Neural progenitor cell (in vitro differentiated cells): ENCODE results near the gene VPS13D. TPM values are rescaled to one million over a fixed set of nuclear protein-coding genes. Genes with fewer than 3 reads are reported as not detected.

Experiments used
- DNase-seq: peaks from one replicate; pipeline ENCODE4 v3.0.0-alpha.2; 2016; ENCODE audit warnings: low spot score
- H2AFZ ChIP-seq: fragments of 200-600 bp; sonication (generic); replicated peaks from 2 replicates; pipeline ENCODE4 v1.6.1; 2016; ENCODE audit warnings: antibody characterized with exemption
- H3F3A ChIP-seq: fragments of 200-600 bp; sonication (generic); 2 replicates; pipeline ENCODE4 v1.6.1; 2016; ENCODE audit warnings: antibody characterized with exemption, low read depth
- H3K27ac ChIP-seq: fragments of 200-600 bp; sonication (generic); 2 replicates; pipeline ENCODE4 v1.5.1; 2016; ENCODE audit warnings: mild to moderate bottlenecking
- H3K27me3 ChIP-seq: fragments of 200-600 bp; sonication (generic); 2 replicates; pipeline ENCODE4 v1.6.1; 2016; ENCODE audit warnings: mild to moderate bottlenecking, moderate library complexity
- H3K36me3 ChIP-seq: fragments of 200-600 bp; sonication (generic); 2 replicates; pipeline ENCODE4 v1.5.1; 2016
- H3K4me1 ChIP-seq: fragments of 200-600 bp; sonication (generic); 2 replicates; pipeline ENCODE4 v1.6.1; 2016; ENCODE audit warnings: mixed run types
- H3K4me2 ChIP-seq: fragments of 200-600 bp; sonication (generic); 2 replicates; pipeline ENCODE4 v1.6.1; 2016
- H3K4me3 ChIP-seq: fragments of 200-600 bp; sonication (generic); 2 replicates; pipeline ENCODE4 v1.5.1; 2016
- H3K79me2 ChIP-seq: fragments of 200-600 bp; sonication (generic); 2 replicates; pipeline ENCODE4 v1.6.1; 2016; ENCODE audit warnings: low read depth
- H3K9ac ChIP-seq: fragments of 200-600 bp; sonication (generic); 2 replicates; pipeline ENCODE4 v1.6.1; 2016
- H3K9me3 ChIP-seq: fragments of 200-600 bp; sonication (generic); 2 replicates; pipeline ENCODE4 v1.5.1; 2016; ENCODE audit warnings: low read depth
- H4K20me1 ChIP-seq: fragments of 200-600 bp; sonication (generic); 2 replicates; pipeline ENCODE4 v1.6.1; 2016; ENCODE audit warnings: low read depth
- H3K27ac Mint-ChIP-seq: 3 replicates; pipeline ENCODE4 v1.8.0; 2021; ENCODE audit warnings: mixed read lengths
- H3K27me3 Mint-ChIP-seq: 2 replicates; pipeline ENCODE4 v1.8.0; 2022; ENCODE audit warnings: low read depth, mild to moderate bottlenecking, inconsistent platforms, moderate library complexity, mixed read lengths; ENCODE audit not compliant: insufficient read depth
- H3K36me3 Mint-ChIP-seq: 3 replicates; pipeline ENCODE4 v1.8.0; 2021; ENCODE audit warnings: mixed read lengths
- H3K4me1 Mint-ChIP-seq: 3 replicates; pipeline ENCODE4 v1.8.0; 2021; ENCODE audit warnings: mixed read lengths
- H3K4me3 Mint-ChIP-seq: 3 replicates; pipeline ENCODE4 v1.8.0; 2021; ENCODE audit warnings: mild to moderate bottlenecking, moderate library complexity, mixed read lengths
- H3K9me3 Mint-ChIP-seq: 3 replicates; pipeline ENCODE4 v1.8.0; 2020; ENCODE audit warnings: mixed read lengths
- EZH2 ChIP-seq: fragments of 200-600 bp; sonication (generic); IDR thresholded peaks from 2 replicates; pipeline ENCODE4 v1.6.1; 2017; ENCODE audit warnings: antibody characterized with exemption, mild to moderate bottlenecking, moderate library complexity
- EZH2phosphoT487 ChIP-seq: fragments of 200-600 bp; sonication (generic); IDR thresholded peaks from 2 replicates; pipeline ENCODE4 v1.6.1; 2017; ENCODE audit warnings: antibody characterized with exemption
- total RNA-seq: library from RNA; depleted of rRNA; stranded (reverse); fragments of >200 nt; gene quantifications from 2 replicates; pipeline ENCODE4 v1.2.3, GENCODE V29; 2015; ENCODE audit warnings: low replicate concordance
- TF ChIP-seq, protein P1 (sequence below): fragments of 200-600 bp; sonication (generic); IDR thresholded peaks from 2 replicates; pipeline ENCODE4 v1.5.1; 2017; ENCODE audit warnings: antibody characterized with exemption, mild to moderate bottlenecking

The VPS13D gene
- total RNA-seq: 15.1 and 16.4 TPM in 2 replicates

GRCh38 chr1:12229835-12230548 is at the start of gene VPS13D:
VPS13D (plus strand) TSS chr1:12230030; CDS start chr1:12234267, 4,237 bp downstream.
- H3K4me1 Mint-ChIP-seq: peaks cover 9% of the 10 kb centered on the region
- peaks cover 25% of the 10 kb centered on the region for H3K79me2 ChIP-seq
- peaks cover 2% of the 10 kb centered on the region for H3K36me3 Mint-ChIP-seq
- TF ChIP-seq, protein P1, sequence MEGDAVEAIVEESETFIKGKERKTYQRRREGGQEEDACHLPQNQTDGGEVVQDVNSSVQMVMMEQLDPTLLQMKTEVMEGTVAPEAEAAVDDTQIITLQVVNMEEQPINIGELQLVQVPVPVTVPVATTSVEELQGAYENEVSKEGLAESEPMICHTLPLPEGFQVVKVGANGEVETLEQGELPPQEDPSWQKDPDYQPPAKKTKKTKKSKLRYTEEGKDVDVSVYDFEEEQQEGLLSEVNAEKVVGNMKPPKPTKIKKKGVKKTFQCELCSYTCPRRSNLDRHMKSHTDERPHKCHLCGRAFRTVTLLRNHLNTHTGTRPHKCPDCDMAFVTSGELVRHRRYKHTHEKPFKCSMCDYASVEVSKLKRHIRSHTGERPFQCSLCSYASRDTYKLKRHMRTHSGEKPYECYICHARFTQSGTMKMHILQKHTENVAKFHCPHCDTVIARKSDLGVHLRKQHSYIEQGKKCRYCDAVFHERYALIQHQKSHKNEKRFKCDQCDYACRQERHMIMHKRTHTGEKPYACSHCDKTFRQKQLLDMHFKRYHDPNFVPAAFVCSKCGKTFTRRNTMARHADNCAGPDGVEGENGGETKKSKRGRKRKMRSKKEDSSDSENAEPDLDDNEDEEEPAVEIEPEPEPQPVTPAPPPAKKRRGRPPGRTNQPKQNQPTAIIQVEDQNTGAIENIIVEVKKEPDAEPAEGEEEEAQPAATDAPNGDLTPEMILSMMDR: peak; percentile 88
- TF ChIP-seq EZH2phosphoT487: no peak
- peak within 1 kb of the TSS; percentile 88 for H3K4me3 ChIP-seq
- peak; percentile 96 for DNase-seq
- H3F3A ChIP-seq: peaks cover 4% of the 10 kb centered on the region
- H3K27ac ChIP-seq: no peak within 1 kb of the TSS
- no peaks in the 10 kb centered on the region for H3K36me3 ChIP-seq
- H3K27me3 Mint-ChIP-seq: peaks cover 2% of the 10 kb centered on the region
- H3K4me3 Mint-ChIP-seq: peak within 1 kb of the TSS; percentile 93
- peak within 1 kb of the TSS; percentile 67 for H3K9ac ChIP-seq
- peak within 1 kb of the TSS; percentile 99 for H3K4me2 ChIP-seq
- H2AFZ ChIP-seq: peak within 1 kb of the TSS; percentile 99
- H3K9me3 ChIP-seq: no peaks in the 10 kb centered on the region
- H3K27ac Mint-ChIP-seq: peak within 1 kb of the TSS; percentile 25
- peaks cover 4% of the 10 kb centered on the region for H3K4me1 ChIP-seq
- peaks cover 22% of the 10 kb centered on the region for H4K20me1 ChIP-seq
- H3K27me3 ChIP-seq: no peaks in the 10 kb centered on the region
- no peaks in the 10 kb centered on the region for H3K9me3 Mint-ChIP-seq

DNA sequence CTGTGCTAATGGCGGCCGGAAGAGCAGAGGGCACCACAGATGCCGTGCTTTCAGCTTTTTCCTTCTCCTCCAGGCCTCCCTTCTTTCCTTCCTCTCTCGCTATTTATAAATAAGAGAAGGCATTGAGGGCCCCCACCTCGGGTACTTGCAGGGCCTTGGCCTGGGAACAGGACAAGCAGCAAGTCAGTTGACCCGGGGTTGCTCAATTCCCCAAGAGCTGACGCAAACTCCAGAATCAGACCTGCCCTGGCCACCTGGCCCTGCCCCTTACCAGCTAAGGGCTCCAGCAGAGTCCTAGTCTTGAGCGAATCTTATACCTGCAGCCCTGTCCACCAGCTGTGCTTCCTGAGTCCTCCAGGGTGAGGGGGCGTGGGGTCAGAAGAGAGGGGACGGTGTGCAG is 49.5 kb upstream of the VPS13D start:
- Mint-ChIP-seq H3K36me3 (no peaks in the 10 kb centered on the region), H3K4me1 (peaks cover 52% of the 10 kb centered on the region), H3K27me3 (peaks cover 8% of the 10 kb centered on the region), H3K9me3 (no peaks in the 10 kb centered on the region), H3K27ac (peak overlapping the region; percentile 69), H3K4me3 (no peak overlapping the region)
- no peak overlapping the region for H2AFZ ChIP-seq
- no peak overlapping the region for H3K4me3 ChIP-seq
- no peaks in the 10 kb centered on the region for H3K9me3 ChIP-seq
- TF ChIP-seq, protein P1: no peak
- TF ChIP-seq EZH2phosphoT487 (no peak), EZH2 (no peak)
- H3K4me1 ChIP-seq: peaks cover 23% of the 10 kb centered on the region
- no peak for DNase-seq
- no peak overlapping the region for H3K4me2 ChIP-seq
- H3K79me2 ChIP-seq: no peaks in the 10 kb centered on the region
- no peak overlapping the region for H3K9ac ChIP-seq
- H3K36me3 ChIP-seq: no peaks in the 10 kb centered on the region
- peaks cover 5% of the 10 kb centered on the region for H3F3A ChIP-seq
- H3K27ac ChIP-seq: no peak overlapping the region
- no peaks in the 10 kb centered on the region for H4K20me1 ChIP-seq
- no peaks in the 10 kb centered on the region for H3K27me3 ChIP-seq

- H3K4me3 Mint-ChIP-seq: no peak overlapping the region
- Histone ChIP-seq H3K79me2 (no peaks in the 10 kb centered on the region), H4K20me1 (no peaks in the 10 kb centered on the region), H3K27me3 (no peaks in the 10 kb centered on the region), H3K9me3 (no peaks in the 10 kb centered on the region), H3K4me1 (peaks cover 23% of the 10 kb centered on the region), H3K4me2 (no peak overlapping the region), H2AFZ (no peak overlapping the region), H3K9ac (no peak overlapping the region), H3K36me3 (no peaks in the 10 kb centered on the region), H3F3A (peaks cover 5% of the 10 kb centered on the region), H3K27ac (no peak overlapping the region), H3K4me3 (no peak overlapping the region)
- H3K36me3 Mint-ChIP-seq: no peaks in the 10 kb centered on the region
- H3K4me1 Mint-ChIP-seq: peaks cover 51% of the 10 kb centered on the region
- peak overlapping the region; percentile 69 for H3K27ac Mint-ChIP-seq
- TF ChIP-seq, protein P1: no peak
- no peak for TF ChIP-seq EZH2phosphoT487
- TF ChIP-seq EZH2: no peak
- peaks cover 8% of the 10 kb centered on the region for H3K27me3 Mint-ChIP-seq
- no peaks in the 10 kb centered on the region for H3K9me3 Mint-ChIP-seq
- no peak for DNase-seq
Observed at GRCh38 chr1:12180903-12181302, 48.9 kb upstream of the VPS13D start.
